Panc1 (cell line): Measurements from ENCODE around the gene C4orf51.

ENCODE experiments used
- CTCF ChIP-seq: fragments of 450-650 bp; IDR thresholded peaks from 2 replicates; pipeline ENCODE4 v1.5.1; 2017; ENCODE audit warnings: mild to moderate bottlenecking
- TCF7L2 ChIP-seq: IDR thresholded peaks from 2 replicates; pipeline ENCODE4 v1.6.1; 2011; ENCODE audit warnings: mild to moderate bottlenecking, low read depth, low read length, inconsistent platforms

- no peak for TF ChIP-seq CTCF
- no peak for TF ChIP-seq TCF7L2
Observed at GRCh38 chr4:145716661-145717200, 36.8 kb downstream of the C4orf51 start.
